ENCODE measurements around the gene MYH14. TPM values are rescaled to one million over a fixed set of nuclear protein-coding genes. Genes with fewer than 3 reads are reported as not detected.
"Not testable (repeated sequence)": the region's sequence is repeated elsewhere in the genome, so short reads cannot be mapped to it uniquely, and the experiment has no call there.

Gene MYH14
- polyA plus RNA-seq, 4 donors = 202 to 392 (median 242) TPM

- peaks cover 0 to 34% (median 14%) of the 10 kb centered on the region in 3 donors for H3K27me3 ChIP-seq (ENCODE audit: control insufficient read depth in 3 of 3, insufficient read depth in 3 of 3, low read length in 3 of 3)
- 92 to 93% (median 92%) methylated on average over 12 of the region's 12 CpGs for WGBS, 3 donors
- H3K4me3 ChIP-seq (ENCODE audit: low read depth in 1 of 3, low read length in 3 of 3) = no peak overlapping the region
- H3K9me3 ChIP-seq (ENCODE audit: control insufficient read depth in 2 of 2, insufficient read depth in 1 of 2, low read depth in 1 of 2, low read length in 1 of 2) = peaks cover 0 to 3% of the 10 kb centered on the region in 2 donors
- FAIRE-seq = no peak
- no peaks in the 10 kb centered on the region for H3K36me3 ChIP-seq (ENCODE audit: control insufficient read depth in 3 of 3, insufficient read depth in 2 of 3, low read depth in 1 of 3, low read length in 3 of 3)
- DNase-seq = no peak
- no peak overlapping the region for H3K27ac ChIP-seq (ENCODE audit: low read depth in 1 of 3, low read length in 2 of 3)
- peaks cover 0 to 34% (median 3%) of the 10 kb centered on the region in 3 donors for H3K4me1 ChIP-seq (ENCODE audit: control insufficient read depth in 3 of 3, insufficient read depth in 2 of 3, low read depth in 1 of 3, low read length in 2 of 3)
Measured at GRCh38 chr19:50334741-50335421, 131.5 kb downstream of the MYH14 start.

- not testable (repeated sequence) for DNase-seq; H3K27ac ChIP-seq (ENCODE audit: low read depth in 1 of 3, low read length in 2 of 3); H3K36me3 ChIP-seq (ENCODE audit: control insufficient read depth in 3 of 3, insufficient read depth in 2 of 3, low read depth in 1 of 3, low read length in 3 of 3); FAIRE-seq; H3K9me3 ChIP-seq (ENCODE audit: control insufficient read depth in 2 of 2, insufficient read depth in 1 of 2, low read depth in 1 of 2, low read length in 1 of 2); H3K4me3 ChIP-seq (ENCODE audit: low read depth in 1 of 3, low read length in 3 of 3)
- Histone ChIP-seq H3K27me3 (ENCODE audit: control insufficient read depth in 3 of 3, insufficient read depth in 3 of 3, low read length in 3 of 3) (peaks cover 0 to 12% (median 8%) of the 10 kb centered on the region in 3 donors), H3K4me1 (ENCODE audit: control insufficient read depth in 3 of 3, insufficient read depth in 2 of 3, low read depth in 1 of 3, low read length in 2 of 3) (peaks cover 0 to 19% (median 0%) of the 10 kb centered on the region in 3 donors)
- WGBS, 3 donors = 84 to 93% (median 86%) methylated on average over 5 to 6 of the region's 6 CpGs
Measured at GRCh38 chr19:50337031-50337430, 133.6 kb downstream of the MYH14 start.

DNA sequence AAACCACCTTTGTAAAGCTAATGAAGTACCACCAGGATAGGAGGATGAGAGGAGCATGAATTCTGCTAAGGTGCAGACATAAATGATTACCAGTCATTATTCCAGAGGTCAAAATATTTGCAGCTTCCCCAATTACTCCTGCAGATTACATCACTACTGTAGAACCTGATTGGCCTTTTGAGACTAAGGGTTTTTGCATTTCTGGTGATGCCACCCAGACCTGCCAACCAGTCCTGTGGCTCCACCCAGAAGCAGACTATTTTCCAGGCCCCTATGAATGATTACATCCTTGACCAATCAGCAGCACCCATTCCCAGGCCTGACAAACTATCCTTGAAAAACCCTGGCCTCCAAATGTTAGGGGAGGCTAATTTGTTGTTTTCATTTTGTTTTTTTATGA is 136.9 kb downstream of the MYH14 start:
- Histone ChIP-seq H3K27me3 (ENCODE audit: control insufficient read depth in 3 of 3, insufficient read depth in 3 of 3, low read length in 3 of 3) (peaks cover 0 to 2% (median 0%) of the 10 kb centered on the region in 3 donors), H3K4me3 (ENCODE audit: low read depth in 1 of 3, low read length in 3 of 3) (no peak overlapping the region), H3K4me1 (ENCODE audit: control insufficient read depth in 3 of 3, insufficient read depth in 2 of 3, low read depth in 1 of 3, low read length in 2 of 3) (no peaks in the 10 kb centered on the region), H3K9me3 (ENCODE audit: control insufficient read depth in 2 of 2, insufficient read depth in 1 of 2, low read depth in 1 of 2, low read length in 1 of 2) (peaks cover 0 to 12% of the 10 kb centered on the region in 2 donors), H3K27ac (ENCODE audit: low read depth in 1 of 3, low read length in 2 of 3) (no peak overlapping the region), H3K36me3 (ENCODE audit: control insufficient read depth in 3 of 3, insufficient read depth in 2 of 3, low read depth in 1 of 3, low read length in 3 of 3) (no peaks in the 10 kb centered on the region)
- DNase-seq = no peak
- FAIRE-seq = no peak

- Histone ChIP-seq H3K4me3 (ENCODE audit: low read depth in 1 of 3, low read length in 3 of 3) (no peak overlapping the region), H3K27me3 (ENCODE audit: control insufficient read depth in 3 of 3, insufficient read depth in 3 of 3, low read length in 3 of 3) (peaks cover 0 to 2% (median 0%) of the 10 kb centered on the region in 3 donors), H3K4me1 (ENCODE audit: control insufficient read depth in 3 of 3, insufficient read depth in 2 of 3, low read depth in 1 of 3, low read length in 2 of 3) (no peaks in the 10 kb centered on the region), H3K27ac (ENCODE audit: low read depth in 1 of 3, low read length in 2 of 3) (no peak overlapping the region), H3K9me3 (ENCODE audit: control insufficient read depth in 2 of 2, insufficient read depth in 1 of 2, low read depth in 1 of 2, low read length in 1 of 2) (peaks cover 0 to 15% of the 10 kb centered on the region in 2 donors), H3K36me3 (ENCODE audit: control insufficient read depth in 3 of 3, insufficient read depth in 2 of 3, low read depth in 1 of 3, low read length in 3 of 3) (no peaks in the 10 kb centered on the region)
- no peak for FAIRE-seq
- DNase-seq = no peak
- WGBS, 3 donors = 72 to 79% (median 74%) methylated on average over 3 of the region's 3 CpGs
Measured at GRCh38 chr19:50341091-50341564, 137.7 kb downstream of the MYH14 start.

- Histone ChIP-seq H3K27me3 (ENCODE audit: control insufficient read depth in 3 of 3, insufficient read depth in 3 of 3, low read length in 3 of 3) (no peaks in the 10 kb centered on the region), H3K4me3 (ENCODE audit: low read depth in 1 of 3, low read length in 3 of 3) (peak overlapping the region in 1 of 3 donors; percentile 22), H3K27ac (ENCODE audit: low read depth in 1 of 3, low read length in 2 of 3) (no peak overlapping the region), H3K36me3 (ENCODE audit: control insufficient read depth in 3 of 3, insufficient read depth in 2 of 3, low read depth in 1 of 3, low read length in 3 of 3) (no peaks in the 10 kb centered on the region), H3K9me3 (ENCODE audit: control insufficient read depth in 2 of 2, insufficient read depth in 1 of 2, low read depth in 1 of 2, low read length in 1 of 2) (peaks cover 0 to 15% of the 10 kb centered on the region in 2 donors), H3K4me1 (ENCODE audit: control insufficient read depth in 3 of 3, insufficient read depth in 2 of 3, low read depth in 1 of 3, low read length in 2 of 3) (no peaks in the 10 kb centered on the region)
- WGBS, 3 donors = 66 to 76% (median 68%) methylated on average over 8 of the region's 8 CpGs
- DNase-seq (no peak), FAIRE-seq (no peak)
Measured at GRCh38 chr19:50344661-50345318, 141.4 kb downstream of the MYH14 start.

DNA sequence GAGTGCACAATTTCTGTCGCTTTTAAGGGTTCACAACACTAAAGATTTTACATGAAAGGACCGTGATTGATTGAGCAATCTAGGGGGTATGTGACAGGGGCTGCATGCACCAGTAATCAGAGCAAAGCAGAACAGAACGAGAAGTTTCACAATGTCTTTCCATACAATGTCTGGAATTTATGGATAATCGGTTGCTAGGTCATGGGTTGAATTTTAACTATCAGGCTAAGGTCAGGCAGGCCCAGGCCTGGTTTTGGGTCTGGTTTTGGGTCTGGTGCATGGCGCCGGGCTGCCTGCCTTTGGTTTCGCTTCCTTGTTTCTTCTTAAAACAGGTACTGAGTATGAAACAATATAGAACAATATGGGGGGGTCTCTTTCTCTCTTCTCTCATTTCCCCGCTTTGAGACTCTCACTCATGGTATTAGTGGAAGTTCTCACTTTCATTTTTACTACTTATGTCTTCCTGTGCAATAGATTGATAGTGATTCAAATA is 143.7 kb downstream of the MYH14 start:
- 61 to 79% (median 65%) methylated on average over 8 of the region's 8 CpGs for WGBS, 3 donors
- H3K27ac ChIP-seq (ENCODE audit: low read depth in 1 of 3, low read length in 2 of 3); H3K4me3 ChIP-seq (ENCODE audit: low read depth in 1 of 3, low read length in 3 of 3); H3K36me3 ChIP-seq (ENCODE audit: control insufficient read depth in 3 of 3, insufficient read depth in 2 of 3, low read depth in 1 of 3, low read length in 3 of 3); H3K4me1 ChIP-seq (ENCODE audit: control insufficient read depth in 3 of 3, insufficient read depth in 2 of 3, low read depth in 1 of 3, low read length in 2 of 3); FAIRE-seq; H3K27me3 ChIP-seq (ENCODE audit: control insufficient read depth in 3 of 3, insufficient read depth in 3 of 3, low read length in 3 of 3); DNase-seq: not testable (repeated sequence)
- H3K9me3 ChIP-seq (ENCODE audit: control insufficient read depth in 2 of 2, insufficient read depth in 1 of 2, low read depth in 1 of 2, low read length in 1 of 2) = peaks cover 0 to 12% of the 10 kb centered on the region in 2 donors

- Histone ChIP-seq H3K27ac (ENCODE audit: low read depth in 1 of 3, low read length in 2 of 3) (peak overlapping the region in 1 of 3 donors; percentile 53), H3K27me3 (ENCODE audit: control insufficient read depth in 3 of 3, insufficient read depth in 3 of 3, low read length in 3 of 3) (no peaks in the 10 kb centered on the region), H3K36me3 (ENCODE audit: control insufficient read depth in 3 of 3, insufficient read depth in 2 of 3, low read depth in 1 of 3, low read length in 3 of 3) (no peaks in the 10 kb centered on the region), H3K4me3 (ENCODE audit: low read depth in 1 of 3, low read length in 3 of 3) (no peak overlapping the region), H3K4me1 (ENCODE audit: control insufficient read depth in 3 of 3, insufficient read depth in 2 of 3, low read depth in 1 of 3, low read length in 2 of 3) (no peaks in the 10 kb centered on the region), H3K9me3 (ENCODE audit: control insufficient read depth in 2 of 2, insufficient read depth in 1 of 2, low read depth in 1 of 2, low read length in 1 of 2) (peaks cover 0 to 10% of the 10 kb centered on the region in 2 donors)
- FAIRE-seq (no peak), DNase-seq (no peak)
- WGBS, 3 donors = 66 to 73% (median 67%) methylated on average over 22 of the region's 22 CpGs
Measured at GRCh38 chr19:50349277-50350057, 146.0 kb downstream of the MYH14 start.

DNA sequence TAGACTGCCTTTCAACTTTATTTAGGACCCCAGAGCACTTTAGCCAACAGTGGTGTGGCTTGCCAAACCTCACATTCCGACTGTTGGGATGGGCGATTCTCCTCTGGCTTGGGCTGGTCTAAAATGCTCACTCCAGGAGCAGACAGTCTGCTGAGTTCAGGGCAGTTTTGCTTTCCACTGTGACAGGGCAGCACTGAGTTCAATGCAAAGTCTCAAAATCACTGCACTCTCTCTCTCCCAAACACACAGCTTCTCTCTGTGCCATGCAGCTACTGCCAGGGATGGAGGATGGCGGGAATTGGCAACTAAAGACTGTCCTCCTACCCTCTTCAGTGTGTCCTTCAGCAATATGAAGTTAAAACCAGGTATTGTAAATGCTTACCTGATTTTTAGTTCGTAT is 148.8 kb downstream of the MYH14 start:
- FAIRE-seq (no peak), DNase-seq (no peak)
- WGBS, 3 donors = 37 to 72% (median 46%) methylated on average over 4 of the region's 4 CpGs
- no peaks in the 10 kb centered on the region for H3K4me1 ChIP-seq (ENCODE audit: control insufficient read depth in 3 of 3, insufficient read depth in 2 of 3, low read depth in 1 of 3, low read length in 2 of 3)
- no peaks in the 10 kb centered on the region for H3K27me3 ChIP-seq (ENCODE audit: control insufficient read depth in 3 of 3, insufficient read depth in 3 of 3, low read length in 3 of 3)
- no peak overlapping the region for H3K27ac ChIP-seq (ENCODE audit: low read depth in 1 of 3, low read length in 2 of 3)
- no peaks in the 10 kb centered on the region for H3K36me3 ChIP-seq (ENCODE audit: control insufficient read depth in 3 of 3, insufficient read depth in 2 of 3, low read depth in 1 of 3, low read length in 3 of 3)
- H3K4me3 ChIP-seq (ENCODE audit: low read depth in 1 of 3, low read length in 3 of 3) = no peak overlapping the region
- no peaks in the 10 kb centered on the region for H3K9me3 ChIP-seq (ENCODE audit: control insufficient read depth in 2 of 2, insufficient read depth in 1 of 2, low read depth in 1 of 2, low read length in 1 of 2)
